GM12878 (cell line): ENCODE measurements around the gene EEF1A2. TPM values are rescaled to one million over a fixed set of nuclear protein-coding genes. Genes with fewer than 3 reads are reported as not detected.

Experiments
- ATAC-seq: fragments of 200-7000 bp; cut with Tn5 transposase; 3 replicates; pipeline ENCODE4 v1.9.1; 2020; ENCODE audit warnings: mild to moderate bottlenecking, moderate library complexity
- BruUV-seq: library from RNA; stranded (reverse); fragments of 400-500 nt; replicated peaks from 2 replicates; lab custom pipeline; 2021; lab: Mats Ljungman, UMichigan
- CTCF ChIA-PET: fragments of 300-600 bp; sonication (Branson Sonifier 250); formaldehyde crosslinking; extraction: SDS; loops from one replicate; lab custom pipeline; 2021; ENCODE audit warnings: inconsistent platforms; lab: Yijun Ruan, JAX
- POLR2A ChIA-PET: fragments of 350-600 bp; formaldehyde crosslinking; extraction: SDS; loops from one replicate; lab custom pipeline; 2021; ENCODE audit warnings: inconsistent platforms; lab: Charles Lee
- RAD21 ChIA-PET: fragments of 300-600 bp; sonication (Branson Sonifier 250); formaldehyde crosslinking; loops from one replicate; lab custom pipeline; 2023; ENCODE audit warnings: antibody characterized with exemption; ENCODE audit not compliant: unreplicated experiment; lab: Charles Lee
- SMC1A ChIA-PET: fragments of 300-600 bp; sonication (Branson Sonifier 250); formaldehyde crosslinking; loops from one replicate; lab custom pipeline; 2023; ENCODE audit not compliant: unreplicated experiment, uncharacterized antibody; lab: Charles Lee
- DNase-seq: peaks from one replicate; pipeline ENCODE4 v3.0.0-alpha.2; 2011; ENCODE audit warnings: low read depth, low spot score
- FAIRE-seq: peaks from 3 replicates; lab custom pipeline; 2011; peaks lifted over from hg19 to GRCh38; lab: Jason Lieb, UNC
- H2AFZ ChIP-seq: 2 replicates; pipeline ENCODE4 v1.6.0; 2011; ENCODE audit warnings: low read depth, low read length, control low read depth; ENCODE audit not compliant: control insufficient read depth
- H3K27ac ChIP-seq: 2 replicates; pipeline ENCODE4 v1.5.1; 2011; ENCODE audit warnings: control low read depth; ENCODE audit not compliant: control insufficient read depth, insufficient read depth
- H3K27me3 ChIP-seq, 2 experiments: replicated peaks in 1 of 2; 2 replicates each; pipeline versions ENCODE4 v1.6.0 to v1.6.1; 2011; ENCODE audit warnings: low read length in 1 of 2; ENCODE audit not compliant: control insufficient read depth in 2 of 2, insufficient read depth in 2 of 2
- H3K36me3 ChIP-seq, 2 experiments: 2 replicates each; pipeline ENCODE4 v1.5.1; 2011; ENCODE audit warnings: low read length in 1 of 2; ENCODE audit not compliant: control insufficient read depth in 2 of 2, insufficient read depth in 2 of 2
- H3K4me1 ChIP-seq: 2 replicates; pipeline ENCODE4 v1.6.1; 2011; ENCODE audit warnings: mild to moderate bottlenecking, low read length, moderate library complexity, mixed read lengths; ENCODE audit not compliant: control insufficient read depth, insufficient read depth
- H3K4me2 ChIP-seq: 2 replicates; pipeline ENCODE4 v1.6.0; 2011; ENCODE audit warnings: control low read depth; ENCODE audit not compliant: control insufficient read depth, insufficient read depth
- H3K4me3 ChIP-seq: fragments of 200-600 bp; sonication (generic); 2 replicates; pipeline ENCODE4 v1.5.1; 2016
- H3K79me2 ChIP-seq: 2 replicates; pipeline ENCODE4 v1.6.0; 2011; ENCODE audit warnings: low read length; ENCODE audit not compliant: control insufficient read depth, insufficient read depth
- H3K9ac ChIP-seq: 2 replicates; pipeline ENCODE4 v1.8.0; 2011; ENCODE audit warnings: low read length, control low read depth, mixed read lengths; ENCODE audit not compliant: control insufficient read depth, insufficient read depth
- H3K9me3 ChIP-seq: replicated peaks from 3 replicates; pipeline ENCODE4 v1.5.1; 2011; ENCODE audit warnings: mild to moderate bottlenecking, low read length; ENCODE audit not compliant: control insufficient read depth, insufficient read depth
- H4K20me1 ChIP-seq: 2 replicates; pipeline ENCODE4 v1.6.0; 2011; ENCODE audit not compliant: control insufficient read depth, insufficient read depth
- ETV6 ChIP-seq, 2 experiments: fragments of 450-650 bp in 1 of 2; IDR thresholded peaks in 1 of 2; conservative IDR thresholded peaks in 1 of 2; 2 replicates each; pipeline ENCODE4 v1.6.1; 2014; ENCODE audit warnings: antibody characterized with exemption in 1 of 2, borderline replicate concordance in 1 of 2, low read depth in 1 of 2, mild to moderate bottlenecking in 1 of 2, moderate library complexity in 1 of 2
- GABPA ChIP-seq: IDR thresholded peaks from 2 replicates; pipeline ENCODE4 v1.6.1; 2014; ENCODE audit warnings: antibody characterized with exemption, low read depth, mild to moderate bottlenecking, inconsistent platforms
- JUND ChIP-seq: IDR thresholded peaks from 2 replicates; pipeline ENCODE4 v1.6.1; 2012; ENCODE audit warnings: low read depth, mild to moderate bottlenecking, low read length, improper control_type of control experiment, moderate library complexity
- KLF5 ChIP-seq: fragments of 450-650 bp; IDR thresholded peaks from 2 replicates; pipeline ENCODE4 v1.6.1; 2014; ENCODE audit warnings: mild to moderate bottlenecking; ENCODE audit not compliant: partially characterized antibody
- LARP7 ChIP-seq: fragments of 450-650 bp; IDR thresholded peaks from 2 replicates; pipeline ENCODE4 v1.6.1; 2017; ENCODE audit warnings: mild to moderate bottlenecking
- MTA2 ChIP-seq: fragments of 450-650 bp; IDR thresholded peaks from 2 replicates; pipeline ENCODE4 v1.6.1; 2016; ENCODE audit warnings: low read depth, mild to moderate bottlenecking, moderate library complexity
- MTA3 ChIP-seq: IDR thresholded peaks from 2 replicates; pipeline ENCODE4 v1.6.1; 2012; ENCODE audit warnings: low read length, inconsistent platforms, borderline replicate concordance
- NFYA ChIP-seq: IDR thresholded peaks from 2 replicates; pipeline ENCODE4 v1.6.1; 2011; ENCODE audit warnings: low read depth, mild to moderate bottlenecking, low read length, improper control_type of control experiment, borderline replicate concordance
- NR2C2 ChIP-seq: IDR thresholded peaks from 2 replicates; pipeline ENCODE4 v1.6.1; 2011; ENCODE audit warnings: borderline replicate concordance, low read depth; ENCODE audit not compliant: control insufficient read depth, insufficient read length
- POLR2AphosphoS5 ChIP-seq: IDR thresholded peaks from 2 replicates; pipeline ENCODE4 v1.6.1; 2011; ENCODE audit warnings: mild to moderate bottlenecking, low read length, inconsistent platforms
- SRF ChIP-seq, 2 experiments: IDR thresholded peaks; 2 replicates each; pipeline ENCODE4 v1.6.1; 2011; ENCODE audit warnings: low read depth in 2 of 2, low read length in 2 of 2, mild to moderate bottlenecking in 1 of 2, moderate library complexity in 1 of 2
- YY1 ChIP-seq: IDR thresholded peaks from 2 replicates; pipeline ENCODE4 v1.6.1; 2011; ENCODE audit warnings: low read depth, mild to moderate bottlenecking, low read length
- ZNF207 ChIP-seq: fragments of 450-650 bp; IDR thresholded peaks from 2 replicates; pipeline ENCODE4 v1.6.1; 2014; ENCODE audit warnings: antibody characterized with exemption, mild to moderate bottlenecking, borderline replicate concordance
- ZZZ3 ChIP-seq: IDR thresholded peaks from 2 replicates; pipeline ENCODE4 v1.6.1; 2011; ENCODE audit warnings: low read depth; ENCODE audit not compliant: control insufficient read depth, insufficient read length
- WGBS: methylation state at CpG from one replicate; pipeline ENCODE4 v1.1.6; 2016; ENCODE audit warnings: low lambda C conversion rate; ENCODE audit not compliant: insufficient replicate concordance, insufficient coverage; ENCODE audit errors: missing lambda C conversion rate; 5-methylcytosine and 5-hydroxymethylcytosine counted together
- in situ Hi-C: fragments of 300-500 bp; cut with MboI; formaldehyde crosslinking; loops from 9 replicates; pipeline ENCODE4 v1.14.3; 2018; ENCODE audit warnings: mixed read lengths
- intact Hi-C: fragments of 100-400 bp; cut with micrococcal nuclease; formaldehyde crosslinking; loops from one replicate; pipeline ENCODE4 v1.14.2; 2022; ENCODE audit not compliant: unreplicated experiment
- polyA plus RNA-seq, 11 experiments: library from polyadenylated mRNA; depleted of rRNA in 4 of 11; unstranded in 6 of 11; stranded (reverse) in 5 of 11; fragments of >200 nt; fragmentation: Nextera tagmentation in 4 of 11; fragmentation: Illumina TruSeq in 1 of 11; extraction: Ambion mirVana in 4 of 11; extraction: Trizol in 1 of 11; gene quantifications; 1 replicate in 1 of 11; 2 replicates in 10 of 11; pipeline versions ENCODE4 v1.2.1 to v1.2.3, GENCODE V29; 2011 to 2016; ENCODE audit warnings: inconsistent platforms in 2 of 11, missing spikeins in 2 of 11, low read depth in 1 of 11
- total RNA-seq, 4 experiments: library from RNA; depleted of rRNA in 3 of 4; stranded (reverse); fragments of >200 nt in 3 of 4; fragmentation: Illumina TruSeq in 1 of 4; extraction: Trizol in 1 of 4; gene quantifications; 2 replicates each; pipeline versions ENCODE4 v1.2.1 to v1.2.3, GENCODE V29; 2013 to 2021
- TF ChIP-seq, protein P1 (sequence below): fragments of 450-650 bp; IDR thresholded peaks from 2 replicates; pipeline ENCODE4 v1.6.1; 2017; ENCODE audit warnings: mild to moderate bottlenecking, moderate library complexity
- TF ChIP-seq, protein P2 (sequence below): fragments of 150-350 bp; IDR thresholded peaks from 2 replicates; pipeline ENCODE4 v1.6.1; 2016; ENCODE audit warnings: low read depth, low read length
- TF ChIP-seq, protein P3 (sequence below): IDR thresholded peaks from 2 replicates; pipeline ENCODE4 v1.6.1; 2011; ENCODE audit warnings: borderline replicate concordance, low read depth, mild to moderate bottlenecking, moderate library complexity, mixed read lengths, low read length; ENCODE audit not compliant: insufficient read depth; ENCODE audit errors: extremely low read length

The EEF1A2 gene
- total and polyA plus RNA-seq, 10 of the 15 experiments (the other 5 are each of a cell fraction or from before 2014, with no cell fraction given) = 0.56 TPM; not detected in 9

DNA sequence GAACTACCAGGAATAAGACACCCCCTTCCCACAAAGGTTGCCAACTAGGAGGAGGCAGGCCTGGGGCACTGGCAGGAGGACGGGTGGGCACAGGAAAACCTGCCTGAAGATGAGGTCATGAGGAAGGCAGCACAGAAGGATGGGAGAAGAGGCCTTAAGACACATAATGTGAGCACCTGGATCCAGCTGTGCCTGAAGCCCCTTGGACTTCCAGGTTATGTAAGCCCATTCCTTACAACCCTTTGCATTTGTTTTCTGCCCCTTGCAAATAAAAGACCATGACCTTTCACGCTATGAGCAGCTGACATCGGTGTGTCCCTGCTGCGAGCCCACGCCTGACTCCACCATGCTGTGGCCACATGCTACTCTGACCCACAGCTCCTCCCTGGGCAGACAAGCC, 49.9 kb downstream of the EEF1A2 start:
- Histone ChIP-seq H3K36me3 (no peaks in the 10 kb centered on the region), H3K4me3 (no peak overlapping the region), H4K20me1 (no peaks in the 10 kb centered on the region), H3K27me3 (peaks cover 0 to 1% of the 10 kb centered on the region in 2 experiments; a peak in 1 of 4 replicates), H3K4me1 (no peaks in the 10 kb centered on the region), H3K79me2 (no peaks in the 10 kb centered on the region), H3K4me2 (no peak overlapping the region), H3K9ac (no peak overlapping the region), H3K27ac (no peak overlapping the region), H2AFZ (no peak overlapping the region), H3K9me3 (no peaks in the 10 kb centered on the region)
- CTCF ChIA-PET = no interaction called here
- POLR2A ChIA-PET = no interaction called here
- ATAC-seq (no peak), DNase-seq (no peak), FAIRE-seq (no peak)
- 45% methylated on average over 5 of the region's 5 CpGs for WGBS
- TF ChIP-seq, protein P1, sequence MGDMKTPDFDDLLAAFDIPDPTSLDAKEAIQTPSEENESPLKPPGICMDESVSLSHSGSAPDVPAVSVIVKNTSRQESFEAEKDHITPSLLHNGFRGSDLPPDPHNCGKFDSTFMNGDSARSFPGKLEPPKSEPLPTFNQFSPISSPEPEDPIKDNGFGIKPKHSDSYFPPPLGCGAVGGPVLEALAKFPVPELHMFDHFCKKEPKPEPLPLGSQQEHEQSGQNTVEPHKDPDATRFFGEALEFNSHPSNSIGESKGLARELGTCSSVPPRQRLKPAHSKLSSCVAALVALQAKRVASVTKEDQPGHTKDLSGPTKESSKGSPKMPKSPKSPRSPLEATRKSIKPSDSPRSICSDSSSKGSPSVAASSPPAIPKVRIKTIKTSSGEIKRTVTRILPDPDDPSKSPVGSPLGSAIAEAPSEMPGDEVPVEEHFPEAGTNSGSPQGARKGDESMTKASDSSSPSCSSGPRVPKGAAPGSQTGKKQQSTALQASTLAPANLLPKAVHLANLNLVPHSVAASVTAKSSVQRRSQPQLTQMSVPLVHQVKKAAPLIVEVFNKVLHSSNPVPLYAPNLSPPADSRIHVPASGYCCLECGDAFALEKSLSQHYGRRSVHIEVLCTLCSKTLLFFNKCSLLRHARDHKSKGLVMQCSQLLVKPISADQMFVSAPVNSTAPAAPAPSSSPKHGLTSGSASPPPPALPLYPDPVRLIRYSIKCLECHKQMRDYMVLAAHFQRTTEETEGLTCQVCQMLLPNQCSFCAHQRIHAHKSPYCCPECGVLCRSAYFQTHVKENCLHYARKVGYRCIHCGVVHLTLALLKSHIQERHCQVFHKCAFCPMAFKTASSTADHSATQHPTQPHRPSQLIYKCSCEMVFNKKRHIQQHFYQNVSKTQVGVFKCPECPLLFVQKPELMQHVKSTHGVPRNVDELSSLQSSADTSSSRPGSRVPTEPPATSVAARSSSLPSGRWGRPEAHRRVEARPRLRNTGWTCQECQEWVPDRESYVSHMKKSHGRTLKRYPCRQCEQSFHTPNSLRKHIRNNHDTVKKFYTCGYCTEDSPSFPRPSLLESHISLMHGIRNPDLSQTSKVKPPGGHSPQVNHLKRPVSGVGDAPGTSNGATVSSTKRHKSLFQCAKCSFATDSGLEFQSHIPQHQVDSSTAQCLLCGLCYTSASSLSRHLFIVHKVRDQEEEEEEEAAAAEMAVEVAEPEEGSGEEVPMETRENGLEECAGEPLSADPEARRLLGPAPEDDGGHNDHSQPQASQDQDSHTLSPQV = no peak
- TF ChIP-seq, protein P2, sequence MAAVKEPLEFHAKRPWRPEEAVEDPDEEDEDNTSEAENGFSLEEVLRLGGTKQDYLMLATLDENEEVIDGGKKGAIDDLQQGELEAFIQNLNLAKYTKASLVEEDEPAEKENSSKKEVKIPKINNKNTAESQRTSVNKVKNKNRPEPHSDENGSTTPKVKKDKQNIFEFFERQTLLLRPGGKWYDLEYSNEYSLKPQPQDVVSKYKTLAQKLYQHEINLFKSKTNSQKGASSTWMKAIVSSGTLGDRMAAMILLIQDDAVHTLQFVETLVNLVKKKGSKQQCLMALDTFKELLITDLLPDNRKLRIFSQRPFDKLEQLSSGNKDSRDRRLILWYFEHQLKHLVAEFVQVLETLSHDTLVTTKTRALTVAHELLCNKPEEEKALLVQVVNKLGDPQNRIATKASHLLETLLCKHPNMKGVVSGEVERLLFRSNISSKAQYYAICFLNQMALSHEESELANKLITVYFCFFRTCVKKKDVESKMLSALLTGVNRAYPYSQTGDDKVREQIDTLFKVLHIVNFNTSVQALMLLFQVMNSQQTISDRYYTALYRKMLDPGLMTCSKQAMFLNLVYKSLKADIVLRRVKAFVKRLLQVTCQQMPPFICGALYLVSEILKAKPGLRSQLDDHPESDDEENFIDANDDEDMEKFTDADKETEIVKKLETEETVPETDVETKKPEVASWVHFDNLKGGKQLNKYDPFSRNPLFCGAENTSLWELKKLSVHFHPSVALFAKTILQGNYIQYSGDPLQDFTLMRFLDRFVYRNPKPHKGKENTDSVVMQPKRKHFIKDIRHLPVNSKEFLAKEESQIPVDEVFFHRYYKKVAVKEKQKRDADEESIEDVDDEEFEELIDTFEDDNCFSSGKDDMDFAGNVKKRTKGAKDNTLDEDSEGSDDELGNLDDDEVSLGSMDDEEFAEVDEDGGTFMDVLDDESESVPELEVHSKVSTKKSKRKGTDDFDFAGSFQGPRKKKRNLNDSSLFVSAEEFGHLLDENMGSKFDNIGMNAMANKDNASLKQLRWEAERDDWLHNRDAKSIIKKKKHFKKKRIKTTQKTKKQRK = no peak
- no peak for TF ChIP-seq SRF (IDR thresholded peaks at IDR 0.05; ENCODE audit: low read depth in 2 of 2, low read length in 2 of 2)
- no peak for TF ChIP-seq LARP7
- no peak for TF ChIP-seq POLR2AphosphoS5
- no peak for TF ChIP-seq JUND
- no peak for TF ChIP-seq NR2C2
- no peak for TF ChIP-seq KLF5
- no peak for TF ChIP-seq ETV6 (conservative IDR thresholded peaks at IDR 0.05 in 1 of 2, IDR thresholded peaks at IDR 0.05 in 1 of 2; ENCODE audit: borderline replicate concordance in 1 of 2, low read depth in 1 of 2)
- no peak for TF ChIP-seq MTA2
- no peak for TF ChIP-seq ZNF207
- TF ChIP-seq YY1 = no peak
- no peak for TF ChIP-seq MTA3
- TF ChIP-seq, protein P3, sequence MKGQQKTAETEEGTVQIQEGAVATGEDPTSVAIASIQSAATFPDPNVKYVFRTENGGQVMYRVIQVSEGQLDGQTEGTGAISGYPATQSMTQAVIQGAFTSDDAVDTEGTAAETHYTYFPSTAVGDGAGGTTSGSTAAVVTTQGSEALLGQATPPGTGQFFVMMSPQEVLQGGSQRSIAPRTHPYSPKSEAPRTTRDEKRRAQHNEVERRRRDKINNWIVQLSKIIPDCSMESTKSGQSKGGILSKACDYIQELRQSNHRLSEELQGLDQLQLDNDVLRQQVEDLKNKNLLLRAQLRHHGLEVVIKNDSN = no peak
- TF ChIP-seq GABPA = no peak
- TF ChIP-seq ZZZ3 = no peak
- no peak for TF ChIP-seq NFYA
- intact Hi-C loops = no loop called here
- in situ Hi-C loops = no loop called here
- RAD21 ChIA-PET = interaction anchor here (0.5 kb wide), 1 partner anchor 125 kb away, joined by 3 read pairs; the partner anchor contains the start of gene HELZ2
- SMC1A ChIA-PET = no interaction called here
- no TSS peak for BruUV-seq
